Stimulated activated CD8-positive, alpha-beta memory T cell treated with anti-CD3 and anti-CD28 coated beads, Interleukin-15, amount 100 ng/mL, for 24 hours (primary cell): ENCODE data around the gene MPZL3.

ENCODE experiments used
- DNase-seq: peaks from one replicate; pipeline ENCODE4 v3.0.0-alpha.2; 2020; ENCODE audit warnings: low read depth

MPZL3 gene

GRCh38 chr11:118251858-118252652 lies at the start of gene MPZL3:
Gene MPZL3 (minus strand): TSS chr11:118252365. CDS start chr11:118252294, 71 bp downstream.
- peak; percentile 40 for DNase-seq

GRCh38 chr11:118301600-118302195 lies 49.5 kb upstream of the MPZL3 start:
- DNase-seq = no peak

- no peak for DNase-seq
Observed at GRCh38 chr11:118295815-118296454, 43.8 kb upstream of the MPZL3 start.

GRCh38 chr11:118295199-118295598 lies 43.0 kb upstream of the MPZL3 start:
- no peak for DNase-seq

GRCh38 chr11:118294053-118294452 lies 41.9 kb upstream of the MPZL3 start:
- DNase-seq = no peak

- DNase-seq = no peak
Observed at GRCh38 chr11:118291477-118292135, 39.4 kb upstream of the MPZL3 start.

GRCh38 chr11:118290923-118291322 lies 38.8 kb upstream of the MPZL3 start:
- no peak for DNase-seq

GRCh38 chr11:118289401-118289800 lies 37.2 kb upstream of the MPZL3 start:
- no peak for DNase-seq

- no peak for DNase-seq
Observed at GRCh38 chr11:118287006-118287405, 34.8 kb upstream of the MPZL3 start.

- DNase-seq = no peak
Observed at GRCh38 chr11:118286545-118286944, 34.4 kb upstream of the MPZL3 start.

- no peak for DNase-seq
Observed at GRCh38 chr11:118283756-118284350, 31.7 kb upstream of the MPZL3 start.

- DNase-seq = no peak
Observed at GRCh38 chr11:118283037-118283636, 31.0 kb upstream of the MPZL3 start.

- DNase-seq = no peak
Observed at GRCh38 chr11:118282606-118283005, 30.4 kb upstream of the MPZL3 start.

- DNase-seq = no peak
Observed at GRCh38 chr11:118281284-118281683, 29.1 kb upstream of the MPZL3 start.

GRCh38 chr11:118277312-118277711 lies 25.1 kb upstream of the MPZL3 start:
- DNase-seq = no peak

GRCh38 chr11:118276422-118276821 lies 24.3 kb upstream of the MPZL3 start:
- no peak for DNase-seq

- DNase-seq = no peak
Observed at GRCh38 chr11:118275176-118275575, 23.0 kb upstream of the MPZL3 start.

GRCh38 chr11:118274186-118274585 lies 22.0 kb upstream of the MPZL3 start:
- no peak for DNase-seq

GRCh38 chr11:118272001-118272400 lies 19.8 kb upstream of the MPZL3 start:
- DNase-seq = no peak

GRCh38 chr11:118267486-118267885 lies 15.3 kb upstream of the MPZL3 start:
- no peak for DNase-seq

- no peak for DNase-seq
Observed at GRCh38 chr11:118265954-118266353, 13.8 kb upstream of the MPZL3 start.
